T1000 (cell line): ENCODE results near the gene GNL3.
A peak's percentile ranks its signal among the peaks of the same experiment; 100 is the strongest.
"Not testable (repeated sequence)": the region's sequence is repeated elsewhere in the genome, so short reads cannot be mapped to it uniquely, and the experiment has no call there.

Experiments used
- DNase-seq: peaks from one replicate; lab custom pipeline; 2025; ENCODE audit warnings: mixed read lengths; lab: John Stamatoyannopoulos, UW

The GNL3 gene, protein sequence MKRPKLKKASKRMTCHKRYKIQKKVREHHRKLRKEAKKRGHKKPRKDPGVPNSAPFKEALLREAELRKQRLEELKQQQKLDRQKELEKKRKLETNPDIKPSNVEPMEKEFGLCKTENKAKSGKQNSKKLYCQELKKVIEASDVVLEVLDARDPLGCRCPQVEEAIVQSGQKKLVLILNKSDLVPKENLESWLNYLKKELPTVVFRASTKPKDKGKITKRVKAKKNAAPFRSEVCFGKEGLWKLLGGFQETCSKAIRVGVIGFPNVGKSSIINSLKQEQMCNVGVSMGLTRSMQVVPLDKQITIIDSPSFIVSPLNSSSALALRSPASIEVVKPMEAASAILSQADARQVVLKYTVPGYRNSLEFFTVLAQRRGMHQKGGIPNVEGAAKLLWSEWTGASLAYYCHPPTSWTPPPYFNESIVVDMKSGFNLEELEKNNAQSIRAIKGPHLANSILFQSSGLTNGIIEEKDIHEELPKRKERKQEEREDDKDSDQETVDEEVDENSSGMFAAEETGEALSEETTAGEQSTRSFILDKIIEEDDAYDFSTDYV

DNA sequence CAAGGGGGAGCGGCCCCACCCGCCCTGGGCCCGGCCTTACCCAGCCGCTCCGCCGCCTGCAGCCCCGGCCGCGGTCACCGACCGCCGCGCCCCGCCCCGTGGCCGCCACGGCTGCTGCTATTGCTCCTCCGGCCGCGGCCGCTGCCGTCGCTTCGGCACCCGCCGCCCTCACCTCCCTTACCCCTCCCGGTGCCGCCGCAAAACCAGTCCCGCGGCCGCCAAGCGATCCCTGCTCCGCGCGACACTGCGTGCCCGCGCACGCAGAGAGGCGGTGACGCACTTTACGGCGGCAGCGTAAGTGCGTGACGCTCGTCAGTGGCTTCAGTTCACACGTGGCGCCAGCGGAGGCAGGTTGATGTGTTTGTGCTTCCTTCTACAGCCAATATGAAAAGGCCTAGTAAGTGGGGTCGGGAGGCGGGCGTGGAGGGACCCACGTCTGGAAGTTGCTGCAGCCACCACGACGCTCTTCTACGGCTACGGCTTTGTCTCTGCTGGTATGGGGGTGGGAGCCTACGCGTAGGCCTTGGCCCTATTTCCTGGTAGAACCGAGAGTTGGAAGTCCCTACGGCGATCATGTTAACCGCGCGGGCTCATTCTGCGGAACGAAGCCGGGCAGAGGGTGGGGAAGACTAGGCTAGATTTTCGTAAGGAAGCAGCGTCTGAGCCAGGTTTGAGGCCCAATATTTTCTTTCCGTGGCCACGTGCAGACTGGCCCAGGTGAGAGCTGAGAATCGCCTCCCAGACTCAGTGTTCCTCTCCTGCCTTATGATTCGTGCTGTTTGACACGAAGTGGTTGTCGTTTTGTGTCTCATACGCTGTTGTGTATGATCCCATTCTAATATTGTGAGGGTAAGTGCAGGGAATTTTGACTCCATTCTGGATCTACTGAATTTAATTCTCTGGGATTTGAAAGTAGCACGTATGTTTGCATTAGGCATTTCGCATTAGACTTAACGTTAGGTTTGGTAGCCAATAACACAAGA is at the start of gene GNL3, which contains the start of gene PBRM1:
TSS of gene GNL3 (plus strand) at position 324 of the 983 bp plus-strand sequence. CDS start at position 385, 61 bp downstream.
TSS of gene PBRM1 (minus strand) at position 205 of the 983 bp plus-strand sequence.
- peak; percentile 92 for DNase-seq

DNA sequence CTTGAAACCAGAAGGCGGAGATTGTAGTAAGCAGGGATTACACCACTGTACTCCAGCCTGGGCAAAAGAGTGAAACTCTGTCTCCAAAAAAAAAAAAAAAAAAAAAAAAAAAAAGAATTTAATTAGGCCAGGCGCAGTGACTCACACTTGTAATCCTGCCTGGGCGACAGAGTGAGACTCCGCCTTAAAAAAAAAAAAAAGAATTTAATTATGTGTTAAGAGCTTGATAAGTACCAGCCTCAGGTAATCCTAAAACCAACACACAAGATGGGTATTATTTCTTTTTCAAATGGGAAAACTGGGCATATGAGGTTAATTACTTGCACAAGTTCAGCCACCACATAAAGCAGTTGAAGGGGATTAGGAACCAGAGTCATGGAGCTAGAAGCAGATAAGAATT is 49.2 kb upstream of the GNL3 start:
- no peak for DNase-seq

DNA sequence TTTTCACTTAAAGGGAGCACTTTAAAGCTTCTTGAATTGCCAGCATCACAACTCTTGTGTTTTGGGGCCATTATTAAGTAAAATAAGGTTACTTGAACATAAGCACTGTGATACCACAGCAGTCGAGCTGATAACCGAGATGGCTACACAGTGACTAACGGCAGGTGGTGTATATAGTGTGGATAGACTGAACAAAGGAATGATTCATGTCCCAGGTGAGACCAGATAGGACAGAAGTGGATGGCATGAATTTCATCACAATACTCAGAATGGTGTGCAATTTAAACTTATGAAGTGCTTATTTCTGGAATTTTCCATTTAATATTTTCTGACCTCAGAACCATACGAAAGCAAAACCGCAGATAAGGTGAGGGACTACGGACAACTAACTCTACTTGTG is 40.3 kb upstream of the GNL3 start:
- DNase-seq = no peak

DNA sequence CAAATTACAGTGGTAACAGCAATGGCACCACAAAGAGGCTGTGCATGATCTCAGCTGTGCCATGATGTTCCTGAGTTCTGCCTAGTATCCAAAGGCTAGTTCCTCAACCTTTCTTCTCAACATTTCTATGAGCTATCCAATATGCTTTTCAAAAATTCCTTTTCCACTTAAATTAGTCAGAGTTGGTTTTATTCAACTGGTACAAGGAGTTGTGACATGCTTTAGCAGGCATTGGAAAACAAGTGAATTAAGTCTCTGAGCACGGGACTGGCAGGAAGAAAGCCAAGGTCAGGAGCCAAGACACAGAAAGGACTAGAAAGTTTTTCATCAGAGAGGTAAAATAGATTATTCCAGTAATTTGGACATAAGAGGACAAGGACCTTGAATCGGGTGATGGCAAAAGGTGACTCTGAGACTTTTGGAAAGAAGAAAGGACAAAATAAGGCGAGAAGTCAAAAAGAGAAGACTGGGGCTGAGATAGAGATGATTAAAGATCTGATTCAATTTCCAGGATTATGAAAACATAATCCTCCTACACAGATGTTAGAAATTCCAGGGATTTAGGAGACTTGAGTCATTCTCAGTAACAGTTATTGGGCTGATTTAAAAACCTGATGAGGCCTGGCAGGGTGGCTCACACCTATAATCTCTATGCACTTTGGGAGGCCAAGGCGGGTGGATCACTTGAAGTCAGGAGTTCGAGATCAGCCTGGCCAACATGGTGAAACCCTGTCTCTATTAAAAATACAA is 36.2 kb upstream of the GNL3 start:
- no peak for DNase-seq

DNA sequence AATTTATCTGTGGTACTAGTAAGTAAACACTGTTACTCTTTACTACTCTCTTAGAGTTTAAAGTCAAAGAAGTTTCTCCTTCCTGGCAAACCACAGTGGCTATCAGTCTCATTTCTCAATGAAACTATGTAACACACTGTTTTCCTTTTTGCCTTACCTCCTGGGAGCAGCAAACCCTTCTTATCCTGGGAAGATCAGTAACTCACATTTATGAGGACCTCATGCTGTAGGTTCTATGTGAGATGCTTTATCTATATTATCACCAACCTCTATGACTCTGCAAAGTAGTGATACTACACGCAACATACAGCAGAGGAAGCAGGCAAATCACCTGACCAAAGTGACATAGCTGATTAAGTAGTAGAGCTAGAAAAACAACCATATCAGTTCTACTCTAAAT is 35.4 kb upstream of the GNL3 start:
- no peak for DNase-seq

DNA sequence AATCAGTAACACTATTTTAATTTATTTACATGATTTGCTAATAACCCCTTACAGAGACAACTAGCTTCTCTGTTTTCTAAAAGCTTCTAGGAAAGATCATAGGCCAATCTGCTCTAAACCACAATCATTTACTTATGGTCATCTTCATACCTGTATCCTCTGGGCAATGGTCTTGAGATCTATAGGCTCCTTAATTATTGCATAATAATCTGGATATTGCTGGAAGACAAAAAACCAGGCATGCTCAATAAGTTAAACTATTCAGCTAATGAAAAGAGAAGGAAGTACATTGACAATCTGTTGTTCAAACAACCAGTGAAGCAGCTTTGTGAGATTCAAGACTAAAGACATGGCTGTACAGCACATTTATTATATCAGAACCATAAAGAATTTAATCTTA is 34.2 kb upstream of the GNL3 start:
- DNase-seq = no peak

DNA sequence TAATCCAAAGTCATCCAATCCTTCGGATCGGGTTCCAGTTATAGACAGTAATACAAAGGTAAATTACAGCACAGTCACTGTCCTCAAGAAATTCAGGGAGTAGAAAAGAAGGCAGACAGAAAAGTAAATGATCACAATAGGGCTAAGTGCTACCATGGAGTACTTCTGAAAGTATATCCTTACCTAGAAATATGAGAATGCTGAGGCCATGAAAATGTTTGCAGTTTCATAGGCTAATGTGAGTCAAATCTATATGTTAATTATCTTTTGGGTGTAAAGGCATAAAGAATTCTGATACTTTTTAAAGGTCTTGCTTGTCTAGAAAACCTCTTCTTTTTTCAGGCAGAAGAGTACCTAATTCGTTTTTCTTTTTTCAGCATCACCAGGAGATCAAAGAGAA is 29.9 kb upstream of the GNL3 start:
- DNase-seq = no peak

DNA sequence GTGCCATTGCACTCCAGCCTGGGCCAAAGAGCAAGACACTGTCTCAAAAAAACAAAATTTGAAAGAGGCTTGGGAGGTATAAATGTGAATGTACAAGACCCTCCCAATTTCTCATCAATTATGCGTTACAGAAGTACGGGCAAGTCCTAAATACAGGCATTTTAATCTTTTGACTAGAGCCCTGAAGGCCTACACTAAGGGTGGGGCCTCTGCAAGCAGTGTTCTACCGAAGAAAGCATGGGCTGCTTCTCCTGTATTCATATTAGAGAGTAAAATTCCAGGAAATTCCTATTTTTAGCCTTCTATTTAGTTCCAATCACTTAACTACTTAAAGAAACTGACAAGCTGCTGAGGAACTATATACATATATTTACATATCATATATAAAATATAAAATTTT is 25.8 kb upstream of the GNL3 start:
- no peak for DNase-seq

DNA sequence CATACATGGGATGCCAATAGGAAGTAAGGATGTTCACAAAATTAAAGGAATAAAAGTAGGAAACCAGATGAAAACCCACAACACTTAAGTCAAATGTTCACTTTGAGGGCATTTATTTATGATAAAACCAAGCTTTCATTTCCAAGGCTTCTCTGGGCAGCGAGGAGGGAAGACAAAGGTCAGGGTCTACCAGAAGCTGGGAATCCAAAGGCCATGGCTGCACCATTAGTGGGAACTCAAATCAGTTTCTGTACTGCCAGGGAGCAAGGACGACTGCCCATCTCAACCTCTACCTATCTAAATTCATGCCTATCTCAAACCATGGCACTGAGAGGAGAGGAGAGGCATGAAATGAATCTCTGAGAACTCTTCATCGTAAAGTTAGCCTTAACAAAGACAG is 22.7 kb upstream of the GNL3 start:
- no peak for DNase-seq

DNA sequence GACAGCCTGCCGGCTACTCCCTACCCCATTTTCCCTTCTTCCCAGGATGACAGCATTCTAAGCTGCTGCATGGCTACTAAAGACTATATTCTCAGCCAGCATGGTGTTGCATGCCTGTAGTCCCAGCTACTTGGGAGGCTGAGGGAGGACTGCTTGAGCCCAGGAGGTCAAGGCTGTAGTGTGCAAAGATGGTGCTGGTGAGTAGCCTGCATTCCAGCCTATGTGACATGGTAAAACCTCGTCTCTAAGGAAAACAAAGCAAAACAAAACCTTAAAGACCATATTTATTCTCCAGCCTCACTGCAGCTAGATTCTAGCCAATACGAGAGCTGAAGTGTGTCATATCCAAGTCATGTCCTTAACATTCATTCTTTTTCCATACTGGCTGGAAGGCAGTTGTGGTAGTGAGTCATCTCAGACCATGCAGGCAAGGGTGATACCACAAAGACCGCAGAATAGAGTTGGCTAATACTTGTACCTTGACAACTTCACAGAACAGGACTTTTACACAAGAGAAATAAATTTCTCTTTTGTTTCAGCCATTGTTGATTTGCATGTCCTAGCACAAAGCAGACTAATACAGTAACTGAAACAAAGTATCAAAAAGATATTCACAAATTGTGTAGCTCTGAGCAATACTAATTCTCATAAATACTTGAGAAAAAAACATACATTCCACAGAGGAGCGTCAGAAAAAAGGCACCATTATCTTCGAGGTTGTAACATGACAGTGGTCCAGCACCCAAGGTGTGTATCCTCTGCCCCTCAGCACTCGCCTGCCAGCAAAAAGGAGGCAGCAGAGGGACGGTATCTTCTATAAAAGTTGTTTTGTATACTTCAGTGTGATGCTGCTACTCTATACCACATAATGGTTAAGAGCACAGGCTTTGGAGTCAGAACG is 15.0 kb upstream of the GNL3 start:
- peak; percentile 91 for DNase-seq

DNA sequence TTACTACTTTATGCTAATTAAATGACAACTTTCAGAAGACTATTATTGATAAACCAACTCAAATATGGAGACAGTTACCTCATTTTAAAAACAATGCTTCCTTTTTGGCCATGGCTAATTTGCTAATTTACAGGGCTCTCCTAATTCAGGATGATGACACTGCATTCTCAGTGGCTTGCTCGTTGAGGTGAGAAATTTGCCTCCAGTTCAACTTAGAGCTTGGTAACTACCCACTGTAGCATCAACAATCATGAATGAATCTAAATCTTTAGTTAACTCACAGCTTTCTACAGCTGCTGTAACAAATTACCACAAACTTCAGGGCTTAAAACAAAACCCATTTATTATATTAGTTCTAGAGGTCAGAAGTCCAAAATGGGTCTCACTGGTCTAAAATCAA is 14.2 kb upstream of the GNL3 start:
- DNase-seq = no peak

DNA sequence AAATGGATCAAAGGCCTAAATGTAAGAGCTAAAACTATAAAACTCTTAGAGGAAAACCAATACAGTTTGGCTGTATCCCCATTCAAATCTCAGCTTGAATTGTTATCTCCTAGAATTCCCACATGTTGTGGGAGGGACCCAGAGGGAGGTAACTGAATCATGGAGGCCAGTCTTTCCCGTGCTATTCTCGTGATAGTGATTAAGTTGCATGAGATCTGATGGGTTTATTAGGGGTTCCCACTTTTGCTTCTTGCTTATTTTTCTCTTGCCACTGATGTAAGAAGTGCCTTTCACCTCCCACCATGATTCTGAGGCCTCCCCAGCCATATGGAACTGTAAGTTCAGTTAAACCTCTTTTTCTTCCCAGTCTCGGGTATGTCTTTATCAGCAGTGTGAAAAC is 9.6 kb upstream of the GNL3 start:
- DNase-seq = not testable (repeated sequence)

DNA sequence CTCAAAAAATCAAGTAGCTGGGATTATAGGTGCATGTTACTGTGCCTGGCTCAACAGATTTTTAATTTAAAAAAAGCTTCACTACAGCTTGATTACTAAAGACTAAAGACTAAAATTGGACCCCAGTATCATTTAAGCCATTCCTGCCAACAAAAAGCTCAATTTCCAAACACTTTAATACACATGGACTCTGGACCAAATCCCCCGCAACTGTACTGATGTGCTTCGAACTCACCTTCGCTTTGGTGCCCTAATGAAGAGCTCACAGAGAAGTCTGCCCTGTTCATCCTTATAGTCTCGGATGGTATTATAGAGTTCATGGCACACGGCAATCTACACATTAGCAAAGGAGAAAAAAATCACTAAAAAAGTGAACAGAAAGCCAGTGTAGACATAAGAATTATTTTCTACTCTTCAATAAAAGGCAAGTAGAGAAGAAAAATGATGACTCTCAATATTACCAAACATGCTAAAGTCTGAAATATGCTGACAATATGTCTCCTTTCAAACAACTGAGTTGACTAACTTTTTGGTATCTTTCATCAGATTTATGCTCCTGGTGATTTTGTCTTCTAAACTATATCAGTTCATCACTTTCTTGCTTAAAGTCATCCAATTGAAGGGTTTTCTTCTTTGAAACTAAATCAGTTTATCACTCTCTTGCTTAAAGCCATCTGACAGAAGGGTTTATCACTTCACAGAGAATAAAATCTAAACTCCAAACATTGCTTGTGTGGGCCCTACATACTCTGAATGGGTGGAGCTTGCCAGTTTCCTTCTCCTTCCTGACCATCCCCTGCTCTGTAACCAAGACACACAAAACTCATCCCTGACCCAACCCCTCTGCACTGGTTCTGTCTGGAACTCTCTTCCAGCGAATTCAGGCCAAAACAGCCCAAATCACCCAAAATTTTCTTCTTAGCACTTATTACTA is 7.3 kb upstream of the GNL3 start:
- DNase-seq = no peak

DNA sequence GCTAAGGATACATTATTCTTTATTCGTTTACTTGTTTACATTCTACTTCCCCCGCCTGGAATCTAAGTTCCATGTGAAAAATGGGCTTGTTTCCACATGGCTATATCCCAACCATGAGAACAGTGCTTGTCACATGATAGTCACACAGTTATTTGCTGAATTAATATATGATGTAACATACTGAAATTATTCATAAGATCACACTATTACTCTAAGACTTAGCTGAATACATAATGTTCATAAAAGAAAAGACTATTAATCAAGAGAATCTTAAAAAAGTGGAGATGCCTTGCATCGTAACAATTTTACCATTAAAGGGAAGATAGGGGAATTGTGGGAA is 6.7 kb upstream of the GNL3 start:
- DNase-seq = no peak

DNA sequence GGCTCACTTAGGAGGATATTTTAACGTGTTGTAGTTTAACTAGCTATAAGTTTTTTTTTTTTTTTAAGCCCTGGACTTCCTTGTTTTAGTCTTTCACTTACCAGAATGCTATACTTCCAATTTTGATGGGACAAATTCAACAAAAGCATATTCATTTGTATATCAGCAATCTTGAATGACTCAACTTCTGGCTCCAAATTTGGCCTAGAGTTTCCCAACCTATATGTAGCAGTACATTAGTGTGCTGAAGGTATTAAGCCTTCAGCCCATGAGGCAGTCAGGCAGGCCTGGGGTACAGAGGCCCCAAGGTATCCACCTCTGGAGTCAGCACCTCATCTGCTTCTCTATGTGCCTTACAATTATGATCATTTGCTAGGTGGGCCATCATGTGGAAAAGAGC is 6.0 kb upstream of the GNL3 start:
- DNase-seq = no peak

DNA sequence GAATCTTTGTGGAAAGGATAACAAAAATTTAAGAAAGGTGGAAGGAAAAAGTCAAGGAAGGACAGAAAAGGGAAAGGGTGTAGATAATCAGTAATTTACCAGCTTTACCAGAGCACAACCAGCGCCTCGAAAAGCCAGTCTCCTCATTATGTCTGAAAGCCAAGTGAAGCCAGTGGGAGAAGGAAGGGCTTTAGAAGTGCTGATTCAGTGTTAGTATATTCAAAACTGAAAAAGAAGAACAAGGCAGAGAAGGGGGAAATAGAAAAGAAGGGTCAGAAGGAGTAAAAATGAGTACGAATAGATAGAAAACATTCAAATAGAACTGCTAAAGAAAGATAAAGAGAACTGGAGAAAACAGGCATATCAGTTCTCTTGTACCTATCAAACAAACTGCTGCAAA is 4.2 kb upstream of the GNL3 start:
- no peak for DNase-seq

DNA sequence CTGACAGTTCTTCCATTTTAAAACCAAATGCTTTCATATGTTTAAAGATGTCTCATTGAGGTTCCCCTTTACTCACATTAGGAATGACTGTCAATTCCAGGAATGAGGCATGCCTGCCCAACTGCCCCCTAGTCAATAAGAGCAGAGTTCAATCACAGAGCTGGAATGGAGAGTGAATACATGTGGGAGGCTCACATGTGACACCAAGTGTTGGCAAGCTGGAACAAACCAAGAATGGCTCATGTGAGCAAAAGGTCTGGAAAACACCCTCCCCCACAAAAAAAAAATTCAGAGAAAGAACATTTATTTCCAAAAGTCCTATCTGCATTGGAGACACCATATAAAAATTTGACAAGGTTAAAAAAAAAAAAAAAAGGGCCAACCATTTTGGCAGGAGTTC is 3.8 kb upstream of the GNL3 start:
- no peak for DNase-seq

DNA sequence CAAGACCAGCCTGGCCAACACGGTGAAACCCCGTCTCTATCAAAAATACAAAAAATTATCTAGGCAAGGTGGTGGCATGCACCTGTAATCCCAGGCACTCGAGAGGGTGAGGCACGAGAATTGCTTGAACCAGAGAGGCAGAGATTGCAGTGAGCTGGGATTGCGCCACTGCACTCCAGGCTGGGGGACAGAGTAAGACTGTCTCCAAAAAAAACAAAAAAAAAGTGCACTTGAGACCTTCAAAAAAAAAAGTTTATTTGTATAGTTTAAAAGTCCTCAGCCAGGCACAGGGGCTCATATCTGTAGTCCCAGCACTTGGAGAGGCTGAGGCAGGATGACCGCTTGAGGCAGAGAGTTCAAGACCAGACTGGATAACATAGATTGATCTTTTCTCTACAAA is 2.2 kb upstream of the GNL3 start:
- DNase-seq = no peak

DNA sequence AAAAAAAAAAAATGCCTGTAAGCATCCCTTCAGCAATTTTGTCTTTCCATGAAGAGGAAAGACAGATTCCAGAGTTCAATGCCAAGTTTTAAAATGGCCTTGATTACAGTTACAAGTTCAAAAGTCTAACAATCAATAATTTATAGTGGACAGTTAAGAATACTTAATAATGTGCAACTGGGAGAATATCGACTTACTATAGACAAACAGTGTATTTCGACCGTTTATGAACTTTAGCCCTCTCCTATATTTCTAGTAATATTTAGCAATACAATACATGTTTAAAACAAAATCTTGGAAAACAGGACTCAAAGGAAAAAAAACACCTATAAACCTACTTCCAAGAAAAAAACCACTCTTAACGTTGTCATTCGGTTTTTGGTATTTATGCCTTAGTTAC is 1.6 kb upstream of the GNL3 start:
- no peak for DNase-seq

DNA sequence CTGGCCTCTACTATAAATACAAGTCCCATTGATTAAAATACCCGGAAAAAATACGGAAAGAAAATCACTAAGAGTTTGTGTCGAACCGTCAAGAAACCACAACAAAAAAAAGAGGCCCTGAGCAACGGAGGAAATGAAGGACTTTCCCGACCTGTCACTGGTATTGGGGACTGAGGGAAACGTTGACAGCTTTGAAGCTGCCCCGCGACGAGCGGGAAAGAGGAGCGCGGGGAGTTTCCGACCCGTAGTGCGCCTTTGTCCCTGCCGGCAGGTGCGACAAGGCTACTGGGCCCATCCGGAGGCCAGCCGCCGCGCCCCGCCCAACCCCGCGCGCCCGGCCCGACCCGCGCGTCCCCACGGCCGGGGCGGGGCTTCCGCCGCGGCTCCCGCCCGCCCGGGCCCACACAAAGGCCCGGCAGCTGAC is 535 bp upstream of the GNL3 start:
- DNase-seq = peak; percentile 82
